ENCODE results near the gene ACTRT2.

The ACTRT2 gene

GRCh38 chr1:3068564-3069431 is 47.5 kb downstream of the ACTRT2 start, which contains the start of gene PRDM16:
Gene PRDM16, plus strand, starts transcription at chr1:3069203. Its CDS starts 57 bp downstream, at chr1:3069260.
- Histone ChIP-seq H3K4me3 (ENCODE audit: low read depth in 1 of 2, low read length in 2 of 2) (peak within 1 kb of the TSS; percentile 69 to 76), H3K9me3 (ENCODE audit: control insufficient read depth in 1 of 2, low read length in 2 of 2) (no peaks in the 10 kb centered on the region), H3K4me1 (ENCODE audit: control insufficient read depth in 1 of 2, insufficient read depth in 2 of 2, low read length in 2 of 2) (peaks cover 9 to 17% of the 10 kb centered on the region in 2 donors), H3K36me3 (ENCODE audit: control insufficient read depth in 1 of 2, insufficient read depth in 2 of 2, low read length in 2 of 2) (no peaks in the 10 kb centered on the region), H3K9ac (ENCODE audit: low read depth in 1 of 2, low read length in 2 of 2) (peak within 1 kb of the TSS; percentile 64 to 80), H3K27ac (ENCODE audit: low read depth, low read length) (peak within 1 kb of the TSS; percentile 83), H3K27me3 (ENCODE audit: control insufficient read depth in 1 of 2, insufficient read depth in 2 of 2, low read length in 2 of 2) (peaks cover 8 to 13% of the 10 kb centered on the region in 2 donors)

GRCh38 chr1:3069491-3070308 is 48.4 kb downstream of the ACTRT2 start:
- H3K4me3 ChIP-seq (ENCODE audit: low read depth in 1 of 2, low read length in 2 of 2): peak overlapping the region; percentile 69 to 76
- peaks cover 12 to 26% of the 10 kb centered on the region in 2 donors for H3K4me1 ChIP-seq (ENCODE audit: control insufficient read depth in 1 of 2, insufficient read depth in 2 of 2, low read length in 2 of 2)
- H3K9me3 ChIP-seq (ENCODE audit: control insufficient read depth in 1 of 2, low read length in 2 of 2): no peaks in the 10 kb centered on the region
- H3K36me3 ChIP-seq (ENCODE audit: control insufficient read depth in 1 of 2, insufficient read depth in 2 of 2, low read length in 2 of 2): no peaks in the 10 kb centered on the region
- H3K27me3 ChIP-seq (ENCODE audit: control insufficient read depth in 1 of 2, insufficient read depth in 2 of 2, low read length in 2 of 2): peaks cover 8 to 13% of the 10 kb centered on the region in 2 donors
- H3K27ac ChIP-seq (ENCODE audit: low read depth, low read length): peak overlapping the region; percentile 83
- H3K9ac ChIP-seq (ENCODE audit: low read depth in 1 of 2, low read length in 2 of 2): peak overlapping the region; percentile 63 to 80

DNA sequence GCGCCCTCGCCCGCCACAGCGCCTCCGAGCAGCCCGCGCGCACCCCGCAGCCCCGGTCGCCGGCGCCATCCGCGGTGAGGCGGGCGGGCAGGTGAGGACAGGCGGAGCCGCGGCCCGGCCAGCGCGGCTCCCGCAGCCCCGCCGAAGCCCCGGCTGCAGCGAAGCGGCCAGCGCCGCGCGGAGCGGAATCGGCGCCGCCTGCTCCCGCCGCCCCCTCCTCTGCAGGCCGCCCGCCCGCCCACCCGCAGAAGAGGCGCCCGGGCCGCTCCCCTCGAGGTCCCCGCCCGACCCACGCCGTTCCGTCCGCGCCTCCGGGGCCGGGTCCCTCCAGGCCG is 49.0 kb downstream of the ACTRT2 start:
- Histone ChIP-seq H3K27me3 (ENCODE audit: control insufficient read depth in 1 of 2, insufficient read depth in 2 of 2, low read length in 2 of 2) (peaks cover 4 to 13% of the 10 kb centered on the region in 2 donors), H3K9me3 (ENCODE audit: control insufficient read depth in 1 of 2, low read length in 2 of 2) (no peaks in the 10 kb centered on the region), H3K27ac (ENCODE audit: low read depth, low read length) (peak overlapping the region; percentile 83), H3K4me3 (ENCODE audit: low read depth in 1 of 2, low read length in 2 of 2) (peak overlapping the region; percentile 56 to 76), H3K36me3 (ENCODE audit: control insufficient read depth in 1 of 2, insufficient read depth in 2 of 2, low read length in 2 of 2) (no peaks in the 10 kb centered on the region), H3K9ac (ENCODE audit: low read depth in 1 of 2, low read length in 2 of 2) (peak overlapping the region in 1 of 2 donors; percentile 87), H3K4me1 (ENCODE audit: control insufficient read depth in 1 of 2, insufficient read depth in 2 of 2, low read length in 2 of 2) (peaks cover 14 to 28% of the 10 kb centered on the region in 2 donors)

DNA sequence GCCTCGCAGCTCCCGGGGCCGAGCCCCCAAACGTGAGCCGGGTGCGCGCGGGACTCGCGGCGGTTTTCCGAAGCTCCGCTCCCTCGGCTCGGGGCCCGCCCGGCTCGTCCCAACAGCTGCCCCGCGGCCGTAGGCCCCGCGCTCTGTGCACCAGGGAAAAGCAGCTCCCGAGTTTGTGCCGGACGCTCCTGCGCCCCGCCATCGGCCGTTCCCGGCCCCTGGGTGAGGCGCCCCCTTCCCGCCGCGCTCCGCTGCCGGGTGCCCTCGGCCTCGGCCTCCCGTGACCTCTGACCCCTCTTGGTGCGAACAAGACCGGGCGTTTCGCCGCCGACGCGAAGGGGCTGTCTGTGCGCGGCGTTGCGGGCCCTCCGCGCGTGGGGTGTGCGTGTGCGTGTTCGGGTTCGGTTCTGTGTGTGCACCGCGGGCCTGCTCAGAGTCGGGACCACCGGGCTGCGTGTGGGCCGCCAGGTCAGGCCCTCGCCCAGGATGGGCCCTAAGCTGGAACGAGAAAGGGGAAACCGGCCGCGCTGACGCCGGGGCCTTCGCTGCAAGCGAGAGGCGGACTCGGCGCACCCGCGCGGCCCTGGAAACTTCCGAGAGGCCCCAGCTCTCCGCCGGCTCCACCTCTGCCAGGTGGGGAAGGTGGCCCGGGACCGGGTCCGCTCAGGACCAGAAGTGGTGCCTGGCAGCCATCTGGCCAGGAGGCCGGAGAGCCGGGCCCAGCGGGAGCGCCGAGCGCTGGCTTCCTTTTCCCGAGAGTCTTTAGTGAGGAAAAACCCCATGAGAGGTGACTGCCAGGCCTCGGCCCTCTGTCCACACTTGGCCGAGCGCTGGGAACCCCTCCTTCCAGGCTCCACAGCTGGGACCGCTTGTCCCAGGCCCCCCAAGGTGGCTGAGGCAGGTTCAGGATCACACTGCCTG is 49.6 kb downstream of the ACTRT2 start:
- Histone ChIP-seq H3K4me3 (ENCODE audit: low read depth in 1 of 2, low read length in 2 of 2) (peak overlapping the region; percentile 56 to 76), H3K27ac (ENCODE audit: low read depth, low read length) (peak overlapping the region; percentile 85), H3K4me1 (ENCODE audit: control insufficient read depth in 1 of 2, insufficient read depth in 2 of 2, low read length in 2 of 2) (peaks cover 16 to 28% of the 10 kb centered on the region in 2 donors), H3K9me3 (ENCODE audit: control insufficient read depth in 1 of 2, low read length in 2 of 2) (no peaks in the 10 kb centered on the region), H3K36me3 (ENCODE audit: control insufficient read depth in 1 of 2, insufficient read depth in 2 of 2, low read length in 2 of 2) (no peaks in the 10 kb centered on the region), H3K9ac (ENCODE audit: low read depth in 1 of 2, low read length in 2 of 2) (peak overlapping the region; percentile 82 to 87), H3K27me3 (ENCODE audit: control insufficient read depth in 1 of 2, insufficient read depth in 2 of 2, low read length in 2 of 2) (peaks cover 4 to 13% of the 10 kb centered on the region in 2 donors)

DNA sequence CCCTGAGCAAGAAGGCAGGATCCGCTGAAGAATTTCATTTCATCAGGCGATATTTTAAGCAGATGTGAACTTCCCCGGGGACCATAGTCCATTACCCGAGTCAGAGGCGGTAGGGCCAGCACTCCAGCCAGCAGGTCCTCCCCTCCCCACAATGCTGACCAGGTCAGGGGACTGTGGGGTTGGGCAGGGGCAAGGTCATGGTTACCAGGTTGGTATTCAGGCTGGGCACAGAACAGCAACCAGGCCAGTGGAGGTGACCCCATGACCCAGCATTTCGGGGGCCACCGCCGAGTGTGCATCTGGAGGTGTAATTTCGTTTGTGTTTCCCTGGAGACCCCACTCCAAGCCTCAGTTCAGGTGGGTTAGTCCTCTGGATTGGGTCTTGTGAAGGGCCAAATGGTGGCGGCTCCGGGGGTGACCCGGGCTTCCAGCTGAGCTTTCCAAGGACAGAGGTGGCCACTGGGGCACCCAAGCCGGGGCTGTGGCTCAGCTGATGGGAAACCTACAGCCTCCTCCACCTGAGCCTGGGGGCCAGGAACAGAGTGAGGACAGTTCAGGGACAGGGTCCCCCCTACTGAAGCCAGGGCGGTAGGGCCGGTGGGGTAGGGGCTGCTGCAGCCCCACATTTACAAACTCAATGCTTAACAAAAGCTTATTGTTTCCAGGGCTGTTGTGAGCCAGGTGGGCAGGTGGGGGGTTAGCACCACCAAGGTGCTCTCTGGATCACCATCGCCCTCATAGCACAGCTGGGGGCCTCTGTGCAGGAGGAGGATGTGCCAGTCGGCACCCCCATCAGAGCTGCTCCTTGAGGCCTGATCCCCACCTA is 50.5 kb downstream of the ACTRT2 start:
- peak overlapping the region; percentile 82 to 87 for H3K9ac ChIP-seq (ENCODE audit: low read depth in 1 of 2, low read length in 2 of 2)
- peak overlapping the region; percentile 85 for H3K27ac ChIP-seq (ENCODE audit: low read depth, low read length)
- H3K27me3 ChIP-seq (ENCODE audit: control insufficient read depth in 1 of 2, insufficient read depth in 2 of 2, low read length in 2 of 2): peaks cover 0 to 13% of the 10 kb centered on the region in 2 donors
- H3K4me3 ChIP-seq (ENCODE audit: low read depth in 1 of 2, low read length in 2 of 2): peak overlapping the region; percentile 56 to 76
- H3K36me3 ChIP-seq (ENCODE audit: control insufficient read depth in 1 of 2, insufficient read depth in 2 of 2, low read length in 2 of 2): no peaks in the 10 kb centered on the region
- H3K9me3 ChIP-seq (ENCODE audit: control insufficient read depth in 1 of 2, low read length in 2 of 2): no peaks in the 10 kb centered on the region
- H3K4me1 ChIP-seq (ENCODE audit: control insufficient read depth in 1 of 2, insufficient read depth in 2 of 2, low read length in 2 of 2): peaks cover 10 to 21% of the 10 kb centered on the region in 2 donors
